H1 (cell line): Measurements from ENCODE around the gene RAI2.

ENCODE experiments used
- CTCF ChIP-seq, 3 experiments: IDR thresholded peaks; 1 replicate in 2 of 3; 2 replicates in 1 of 3; pipeline versions ENCODE4 v1.5.1 to v1.6.1; 2011; ENCODE audit warnings: low read length in 3 of 3, mild to moderate bottlenecking in 3 of 3, inconsistent platforms in 2 of 3, low read depth in 1 of 3, moderate library complexity in 1 of 3; ENCODE audit not compliant: insufficient read depth in 1 of 3; ENCODE audit errors: control extremely low read depth in 1 of 3
- EGR1 ChIP-seq: IDR thresholded peaks from 2 replicates; pipeline ENCODE4 v1.6.1; 2011; ENCODE audit warnings: low read depth, low read length, borderline replicate concordance
- EZH2 ChIP-seq: fragments of 200-600 bp; sonication (generic); IDR thresholded peaks from 2 replicates; pipeline ENCODE4 v1.7.1; 2012; ENCODE audit warnings: low read depth, mild to moderate bottlenecking, moderate library complexity, low read length, inconsistent platforms; ENCODE audit not compliant: severe bottlenecking
- RFX5 ChIP-seq: IDR thresholded peaks from 2 replicates; pipeline ENCODE4 v1.6.1; 2011; ENCODE audit warnings: low read depth, low read length, improper control_type of control experiment, borderline replicate concordance
- SIN3A ChIP-seq, 2 experiments: IDR thresholded peaks in 1 of 2; conservative IDR thresholded peaks in 1 of 2; 2 replicates each; pipeline ENCODE4 v1.6.1; 2011 to 2012; ENCODE audit warnings: low read length in 2 of 2, improper control_type of control experiment in 1 of 2, low read depth in 1 of 2, mild to moderate bottlenecking in 1 of 2
- SRF ChIP-seq: IDR thresholded peaks from 2 replicates; pipeline ENCODE4 v1.6.1; 2011; ENCODE audit warnings: mild to moderate bottlenecking, low read depth, low read length, moderate library complexity
- TAF1 ChIP-seq: IDR thresholded peaks from 2 replicates; pipeline ENCODE4 v1.6.1; 2011; ENCODE audit warnings: mild to moderate bottlenecking, low read depth, low read length

GRCh38 chrX:17860811-17861488 is at the start of gene RAI2:
- TF ChIP-seq SRF (no peak), SIN3A (conservative IDR thresholded peaks at IDR 0.05 in 1 of 2, IDR thresholded peaks at IDR 0.05 in 1 of 2; ENCODE audit: low read depth in 1 of 2, low read length in 2 of 2) (no peak), EZH2 (no peak), TAF1 (no peak), CTCF (IDR thresholded peaks at IDR 0.05; ENCODE audit: control extremely low read depth in 1 of 3, insufficient read depth in 1 of 3, low read depth in 1 of 3, low read length in 3 of 3) (peak in 1 of 3 experiments; percentile 7; a peak in 1 of 4 replicates), RFX5 (no peak), EGR1 (no peak)
